Muscle layer of colon (tissue), 2 donors: ENCODE data around the gene ZNF628.
"Not testable (repeated sequence)": the region's sequence is repeated elsewhere in the genome, so short reads cannot be mapped to it uniquely, and the experiment has no call there.

Source experiments
- H3K27ac ChIP-seq: one replicate; pipeline ENCODE4 v1.7.0; 2013; ENCODE audit warnings: low read depth, mild to moderate bottlenecking, low read length, moderate library complexity
- H3K27me3 ChIP-seq, 2 donors: one replicate each; pipeline ENCODE4 v1.7.0; 2013; ENCODE audit warnings: low read length in 2 of 2, mild to moderate bottlenecking in 2 of 2; ENCODE audit not compliant: insufficient read depth in 2 of 2, control insufficient read depth in 1 of 2
- H3K36me3 ChIP-seq: one replicate; pipeline ENCODE4 v1.7.0; 2013; ENCODE audit warnings: mild to moderate bottlenecking, low read length; ENCODE audit not compliant: insufficient read depth
- H3K4me1 ChIP-seq: one replicate; pipeline ENCODE4 v1.7.0; 2013; ENCODE audit warnings: mild to moderate bottlenecking, low read length; ENCODE audit not compliant: insufficient read depth
- H3K4me3 ChIP-seq, 2 donors: one replicate each; pipeline ENCODE4 v1.7.0; 2013; ENCODE audit warnings: low read length in 2 of 2, low read depth in 1 of 2, mild to moderate bottlenecking in 1 of 2, moderate library complexity in 1 of 2
- H3K9ac ChIP-seq: one replicate; pipeline ENCODE4 v1.7.0; 2013; ENCODE audit warnings: low read length
- H3K9me3 ChIP-seq: one replicate; pipeline ENCODE4 v1.7.0; 2013; ENCODE audit warnings: mild to moderate bottlenecking, low read length
- donor health status: abdominal sarcoma.
- donor health status: Adenocarcinoma of cecum.

The ZNF628 gene

DNA sequence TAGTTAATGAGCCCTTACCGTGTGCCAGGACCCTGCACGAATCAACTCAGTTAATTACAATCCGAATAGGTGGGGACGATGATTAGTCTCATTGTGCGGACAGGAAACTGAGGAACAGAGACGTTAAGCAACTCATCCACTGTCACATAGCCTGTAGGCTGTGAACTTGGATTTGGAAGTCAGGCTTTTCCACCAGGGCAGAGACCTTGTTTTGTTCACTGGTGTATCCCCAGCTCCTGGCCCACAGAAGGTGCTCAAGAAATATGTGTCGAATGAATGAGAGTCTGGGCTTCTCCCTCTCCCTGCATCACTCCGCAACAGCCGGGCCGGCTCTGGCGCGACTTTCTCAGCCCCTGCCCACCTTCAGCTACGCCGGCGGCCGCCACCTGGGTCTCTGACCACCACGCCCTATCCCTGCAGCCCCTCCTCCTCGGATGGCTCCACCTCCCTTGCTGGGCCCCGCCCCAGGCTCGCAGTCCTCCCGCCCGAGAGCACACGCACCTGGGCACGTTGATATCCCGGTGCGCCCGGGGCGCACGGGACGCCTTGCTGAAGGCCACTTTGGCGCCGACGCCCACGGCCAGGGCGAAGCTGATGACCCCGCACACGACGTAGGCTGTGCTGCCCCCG is 34.6 kb upstream of the ZNF628 start:
- peaks cover 45 to 80% of the 10 kb centered on the region in 2 donors for H3K27me3 ChIP-seq
- no peaks in the 10 kb centered on the region for H3K4me1 ChIP-seq
- H3K9ac ChIP-seq = no peak overlapping the region
- H3K9me3 ChIP-seq = no peaks in the 10 kb centered on the region
- H3K4me3 ChIP-seq = no peak overlapping the region
- no peak overlapping the region for H3K27ac ChIP-seq
- H3K36me3 ChIP-seq = no peaks in the 10 kb centered on the region

DNA sequence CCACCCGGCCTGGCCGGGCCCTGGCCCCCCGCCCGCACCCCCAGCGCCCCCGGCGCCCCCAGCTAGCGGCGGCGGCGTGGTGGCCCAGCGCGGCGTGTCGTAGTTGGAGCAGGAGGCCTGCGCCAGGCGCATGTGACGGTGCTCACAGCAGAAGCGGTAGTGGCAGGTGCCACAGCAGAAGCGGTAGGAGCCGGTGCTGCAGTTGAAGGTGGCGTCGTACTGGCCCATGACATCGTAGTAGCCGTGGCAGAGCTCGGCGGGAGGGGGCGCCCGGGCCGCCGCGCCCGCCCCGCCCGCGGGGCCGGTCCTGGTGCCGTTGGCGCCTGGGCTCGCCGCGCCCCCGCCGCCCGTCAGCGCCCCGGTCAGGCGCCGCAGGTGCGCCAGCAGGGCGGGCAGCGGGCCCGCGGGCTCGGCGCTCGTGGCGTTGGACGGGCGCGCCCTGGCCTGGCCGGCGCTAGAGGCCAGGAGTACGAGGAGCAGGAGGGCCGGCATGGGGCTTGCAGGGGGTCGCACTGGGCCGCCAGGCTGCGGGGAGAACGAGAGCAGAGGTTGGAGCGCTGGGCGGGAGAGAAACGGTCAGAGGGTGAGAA is 34.0 kb upstream of the ZNF628 start:
- Histone ChIP-seq H3K9me3 (no peaks in the 10 kb centered on the region), H3K9ac (no peak overlapping the region), H3K36me3 (no peaks in the 10 kb centered on the region), H3K4me1 (no peaks in the 10 kb centered on the region), H3K27me3 (peaks cover 45 to 75% of the 10 kb centered on the region in 2 donors), H3K27ac (no peak overlapping the region), H3K4me3 (no peak overlapping the region)

DNA sequence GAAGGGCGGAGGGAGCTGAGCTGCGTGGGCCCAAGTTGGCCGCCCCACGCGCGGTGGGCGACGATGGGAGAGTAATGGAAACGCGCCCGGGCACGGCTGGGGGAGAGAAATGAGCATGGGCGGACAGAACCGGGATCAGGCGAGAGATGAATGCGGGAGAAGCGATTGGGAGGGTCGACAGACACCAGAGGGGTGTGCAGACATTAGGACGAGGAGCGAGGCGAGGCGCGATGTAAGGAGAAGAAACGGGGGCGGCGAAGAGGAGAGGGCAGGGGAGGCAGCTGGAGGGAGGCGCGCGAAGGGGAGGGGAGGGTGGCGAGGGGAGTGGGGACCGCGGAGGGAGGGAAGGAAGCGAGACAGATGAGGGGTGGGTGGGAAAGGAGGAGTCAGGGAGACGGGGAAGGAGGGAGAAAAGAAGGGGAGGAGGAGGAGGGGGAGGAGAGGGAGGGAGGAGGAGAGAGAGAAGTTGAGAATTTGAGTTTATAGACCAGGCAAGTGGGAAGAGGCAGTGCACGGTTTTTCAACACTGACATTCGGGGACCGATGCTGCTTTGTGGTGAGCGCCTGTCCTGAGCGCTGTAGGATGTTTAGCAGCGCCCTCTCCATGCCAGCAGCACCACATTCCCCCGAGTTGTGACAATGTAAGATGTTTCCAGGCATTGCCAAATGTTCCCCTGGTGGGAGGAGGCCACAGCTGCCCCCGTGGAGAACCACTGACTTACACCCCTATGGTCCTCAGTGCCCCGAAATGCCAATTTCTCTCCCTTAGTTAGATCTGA is 33.2 kb upstream of the ZNF628 start, which contains the start of gene SHISA7:
Gene SHISA7, minus strand, starts transcription at position 256 of the 779 bp plus-strand sequence. CDS start 437 bp downstream, outside the sequence.
- H3K9ac ChIP-seq = no peak within 1 kb of the TSS
- H3K27me3 ChIP-seq = peaks cover 43 to 70% of the 10 kb centered on the region in 2 donors
- H3K36me3 ChIP-seq = no peaks in the 10 kb centered on the region
- H3K4me1 ChIP-seq = no peaks in the 10 kb centered on the region
- no peak within 1 kb of the TSS for H3K4me3 ChIP-seq
- H3K27ac ChIP-seq = no peak within 1 kb of the TSS
- no peaks in the 10 kb centered on the region for H3K9me3 ChIP-seq

DNA sequence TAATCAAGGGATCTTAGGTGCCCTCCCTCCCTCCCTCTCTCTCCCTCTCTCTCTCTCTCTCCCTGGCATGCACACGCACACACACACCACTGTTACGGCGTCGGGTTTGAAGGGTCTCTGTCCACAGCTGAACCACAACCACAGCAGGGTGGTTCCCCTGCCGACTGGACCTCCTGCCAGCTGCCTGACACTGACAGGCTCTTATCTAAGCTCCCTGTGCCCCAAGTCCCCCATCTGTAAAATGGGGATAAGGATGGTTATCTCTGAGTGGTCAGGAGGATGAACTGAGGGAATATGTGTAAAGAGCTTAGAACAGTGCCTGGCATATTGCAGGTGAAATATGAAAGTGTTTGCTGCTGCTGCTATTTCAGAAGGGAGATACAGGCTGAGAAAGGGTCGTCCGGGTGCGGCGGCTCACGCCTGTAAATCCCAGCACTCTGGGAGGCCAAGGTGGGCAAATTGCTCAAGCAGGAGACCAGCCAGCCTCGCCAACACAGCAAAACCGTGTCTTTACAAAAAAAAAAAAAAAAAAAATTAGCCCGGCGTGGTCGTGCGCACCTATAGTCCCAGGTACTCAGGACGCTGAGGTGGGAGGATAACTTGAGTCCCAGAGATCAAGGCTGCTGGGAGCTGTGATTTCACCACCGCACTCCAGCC is 32.5 kb upstream of the ZNF628 start:
- no peaks in the 10 kb centered on the region for H3K9me3 ChIP-seq
- H3K27me3 ChIP-seq = peaks cover 46 to 67% of the 10 kb centered on the region in 2 donors
- H3K36me3 ChIP-seq = no peaks in the 10 kb centered on the region
- no peak overlapping the region for H3K9ac ChIP-seq
- H3K4me1 ChIP-seq = no peaks in the 10 kb centered on the region
- no peak overlapping the region for H3K4me3 ChIP-seq
- no peak overlapping the region for H3K27ac ChIP-seq

DNA sequence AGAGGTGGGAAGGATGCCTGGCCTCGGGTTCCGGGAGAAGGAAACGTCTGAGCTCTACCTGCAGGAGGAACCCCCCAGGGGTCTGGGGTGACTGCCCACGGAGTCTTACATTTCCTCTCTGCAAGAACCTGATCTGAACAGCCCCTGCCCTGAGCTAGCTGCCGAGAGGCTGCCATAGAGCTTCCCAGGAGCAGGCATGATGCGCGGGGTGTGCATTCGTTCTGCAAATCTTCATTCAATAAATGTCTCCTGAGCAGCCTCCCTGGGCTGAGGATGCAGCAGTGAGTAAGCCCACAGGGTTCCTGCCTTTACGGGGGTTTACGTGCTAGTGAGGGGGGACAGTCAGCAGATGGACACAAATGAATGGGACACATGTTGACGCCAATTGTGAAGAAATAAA is 31.8 kb upstream of the ZNF628 start:
- H3K9ac ChIP-seq = no peak overlapping the region
- H3K27me3 ChIP-seq = peaks cover 46 to 67% of the 10 kb centered on the region in 2 donors
- H3K9me3 ChIP-seq = no peaks in the 10 kb centered on the region
- H3K27ac ChIP-seq = no peak overlapping the region
- H3K4me3 ChIP-seq = no peak overlapping the region
- no peaks in the 10 kb centered on the region for H3K4me1 ChIP-seq
- no peaks in the 10 kb centered on the region for H3K36me3 ChIP-seq

DNA sequence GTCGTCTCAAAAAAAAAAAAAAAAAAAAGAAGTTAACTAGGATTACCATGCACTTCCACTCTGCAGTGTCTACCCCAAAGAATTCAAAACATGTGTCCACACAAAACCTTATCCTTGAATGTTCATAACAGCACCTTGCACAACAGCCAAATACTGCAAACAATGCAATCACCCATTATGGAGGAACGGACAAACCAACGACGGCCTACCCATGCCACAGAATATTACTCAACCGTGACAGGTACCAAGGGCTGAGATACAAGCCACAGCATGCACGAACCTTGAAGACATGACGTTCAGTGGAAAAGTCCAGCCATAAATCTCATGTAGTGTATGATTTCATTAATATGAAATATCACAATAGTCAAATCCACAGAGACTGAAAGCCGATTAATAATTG is 30.4 kb upstream of the ZNF628 start:
- H3K27me3 ChIP-seq = peaks cover 47 to 67% of the 10 kb centered on the region in 2 donors
- no peak overlapping the region for H3K4me3 ChIP-seq

DNA sequence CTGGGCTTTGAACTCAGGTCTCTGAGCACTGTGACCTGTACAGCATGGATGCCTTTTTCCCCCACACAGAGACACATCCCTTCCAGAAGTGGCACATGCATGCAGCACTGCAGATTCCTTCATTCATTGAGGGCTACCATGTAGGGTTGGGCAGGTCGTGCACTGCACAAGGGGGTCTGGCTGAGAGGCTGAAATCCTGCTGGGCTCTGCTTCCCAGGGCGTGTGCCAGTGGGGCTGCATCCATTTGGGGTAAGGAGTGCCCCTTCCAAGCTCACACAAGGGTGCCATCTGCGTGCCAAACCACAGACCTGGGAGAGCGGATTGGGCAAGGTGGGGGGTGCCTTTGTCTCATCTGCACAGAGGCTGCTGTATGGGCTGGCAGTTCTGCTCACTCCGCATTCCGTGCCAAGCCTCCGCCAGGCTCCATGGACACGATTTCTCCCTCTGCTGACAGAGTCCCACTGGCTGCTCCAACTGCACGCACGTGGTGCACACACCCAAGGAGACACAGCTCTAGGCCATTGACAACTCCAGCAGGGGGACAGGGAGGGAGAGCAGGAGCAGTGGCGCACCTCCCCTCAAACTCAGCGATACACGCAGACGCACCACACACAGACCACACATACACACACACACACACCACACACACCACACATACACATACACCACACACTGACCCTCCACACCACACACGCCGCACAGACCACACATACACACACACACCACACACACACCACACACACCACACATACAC is 28.8 kb upstream of the ZNF628 start:
- no peak overlapping the region for H3K4me3 ChIP-seq
- peaks cover 47 to 68% of the 10 kb centered on the region in 2 donors for H3K27me3 ChIP-seq
- no peaks in the 10 kb centered on the region for H3K9me3 ChIP-seq
- no peaks in the 10 kb centered on the region for H3K36me3 ChIP-seq
- no peak overlapping the region for H3K9ac ChIP-seq
- no peak overlapping the region for H3K27ac ChIP-seq
- peaks cover 6% of the 10 kb centered on the region for H3K4me1 ChIP-seq

More for the DNA sequence above, 30.4 kb upstream of the ZNF628 start:
- H3K9ac ChIP-seq = no peak overlapping the region
- H3K27ac ChIP-seq = no peak overlapping the region
- no peaks in the 10 kb centered on the region for H3K36me3 ChIP-seq
- no peaks in the 10 kb centered on the region for H3K9me3 ChIP-seq
- H3K4me1 ChIP-seq = no peaks in the 10 kb centered on the region

DNA sequence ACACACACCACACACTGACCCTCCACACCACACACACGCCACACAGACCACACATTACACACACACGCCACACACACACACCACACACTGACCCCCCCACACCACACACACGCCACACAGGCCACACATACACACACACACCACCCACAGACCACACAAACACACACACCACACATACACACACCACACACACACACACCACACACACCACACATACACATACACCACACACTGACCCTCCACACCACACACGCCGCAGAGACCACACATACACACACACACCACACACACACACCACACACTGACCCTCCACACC is 28.3 kb upstream of the ZNF628 start:
- H3K27me3 ChIP-seq = peaks cover 47 to 68% of the 10 kb centered on the region in 2 donors
- not testable (repeated sequence) for H3K9ac ChIP-seq, H3K4me1 ChIP-seq, H3K9me3 ChIP-seq, H3K36me3 ChIP-seq, H3K4me3 ChIP-seq, H3K27ac ChIP-seq

DNA sequence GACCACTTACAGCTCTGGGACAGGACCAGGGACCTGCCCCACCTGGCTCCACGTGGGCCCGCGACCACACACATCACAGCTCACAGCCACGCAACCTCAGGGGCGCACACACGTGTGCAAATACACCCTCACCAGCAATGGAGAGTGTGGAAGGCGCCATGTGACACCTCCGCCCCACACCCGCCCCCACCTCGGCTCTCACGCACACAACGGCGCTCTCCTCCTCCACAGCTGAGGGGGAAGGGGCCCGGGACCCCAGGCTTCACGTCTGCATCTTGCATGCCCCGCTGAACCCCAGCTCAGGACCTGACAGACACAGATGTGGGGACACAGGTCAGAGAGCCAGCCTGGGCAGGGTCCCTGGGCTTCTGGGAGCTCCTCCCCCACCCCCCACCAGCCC is 26.9 kb upstream of the ZNF628 start:
- Histone ChIP-seq H3K9me3 (no peaks in the 10 kb centered on the region), H3K27ac (no peak overlapping the region), H3K27me3 (peaks cover 41 to 55% of the 10 kb centered on the region in 2 donors)

DNA sequence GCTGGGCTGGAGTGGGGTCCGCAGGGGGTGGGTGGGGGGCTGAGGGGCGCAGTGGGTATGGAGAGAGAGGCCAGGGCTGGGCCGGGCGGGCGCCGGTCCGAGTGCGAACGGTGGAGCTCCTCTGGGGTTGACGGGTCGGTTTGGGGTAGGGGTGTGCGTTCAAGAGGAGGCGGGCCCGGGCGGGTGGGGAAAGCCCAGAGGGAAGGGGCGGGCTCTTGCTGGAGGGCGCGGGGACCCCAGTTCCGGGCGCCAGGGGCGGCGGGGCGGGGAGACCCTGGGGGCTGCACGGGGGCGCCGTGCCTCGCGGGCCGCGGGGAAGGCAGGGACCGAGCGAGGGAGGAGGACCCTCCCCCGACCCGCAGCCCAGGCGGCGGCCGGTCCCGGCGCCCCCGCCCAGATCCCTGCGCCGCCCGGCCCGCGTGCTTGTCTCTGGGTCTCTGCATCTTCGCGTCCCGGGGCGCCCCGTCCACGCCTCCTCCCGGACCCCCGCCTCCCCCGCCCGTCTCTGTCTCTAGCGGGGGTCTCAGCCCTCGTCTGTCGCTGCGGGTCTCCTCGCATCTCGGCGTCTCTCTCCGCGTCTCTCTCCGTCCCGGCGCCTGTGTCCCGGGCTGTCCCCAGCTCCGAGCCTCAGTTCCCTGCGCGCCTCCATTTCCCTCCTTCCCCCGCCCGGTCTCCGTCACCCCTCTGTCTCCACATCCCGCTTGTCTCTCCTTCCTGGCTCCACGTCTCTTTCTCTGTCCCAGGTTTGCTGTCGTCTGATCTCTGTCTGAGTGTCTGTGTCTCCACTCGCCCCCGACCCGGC is 25.1 kb upstream of the ZNF628 start:
- Histone ChIP-seq H3K4me3 (peak overlapping the region in 1 of 2 donors; percentile 7), H3K36me3 (peaks cover 10% of the 10 kb centered on the region), H3K9ac (no peak overlapping the region), H3K27me3 (peaks cover 37 to 45% of the 10 kb centered on the region in 2 donors), H3K4me1 (peaks cover 6% of the 10 kb centered on the region), H3K9me3 (no peaks in the 10 kb centered on the region), H3K27ac (no peak overlapping the region)

More for the DNA sequence above, 26.9 kb upstream of the ZNF628 start:
- Histone ChIP-seq H3K9ac (no peak overlapping the region), H3K4me1 (peaks cover 6% of the 10 kb centered on the region), H3K36me3 (peaks cover 4% of the 10 kb centered on the region), H3K4me3 (no peak overlapping the region)
